ENCODE measurements around the gene PARD6A.

DNA sequence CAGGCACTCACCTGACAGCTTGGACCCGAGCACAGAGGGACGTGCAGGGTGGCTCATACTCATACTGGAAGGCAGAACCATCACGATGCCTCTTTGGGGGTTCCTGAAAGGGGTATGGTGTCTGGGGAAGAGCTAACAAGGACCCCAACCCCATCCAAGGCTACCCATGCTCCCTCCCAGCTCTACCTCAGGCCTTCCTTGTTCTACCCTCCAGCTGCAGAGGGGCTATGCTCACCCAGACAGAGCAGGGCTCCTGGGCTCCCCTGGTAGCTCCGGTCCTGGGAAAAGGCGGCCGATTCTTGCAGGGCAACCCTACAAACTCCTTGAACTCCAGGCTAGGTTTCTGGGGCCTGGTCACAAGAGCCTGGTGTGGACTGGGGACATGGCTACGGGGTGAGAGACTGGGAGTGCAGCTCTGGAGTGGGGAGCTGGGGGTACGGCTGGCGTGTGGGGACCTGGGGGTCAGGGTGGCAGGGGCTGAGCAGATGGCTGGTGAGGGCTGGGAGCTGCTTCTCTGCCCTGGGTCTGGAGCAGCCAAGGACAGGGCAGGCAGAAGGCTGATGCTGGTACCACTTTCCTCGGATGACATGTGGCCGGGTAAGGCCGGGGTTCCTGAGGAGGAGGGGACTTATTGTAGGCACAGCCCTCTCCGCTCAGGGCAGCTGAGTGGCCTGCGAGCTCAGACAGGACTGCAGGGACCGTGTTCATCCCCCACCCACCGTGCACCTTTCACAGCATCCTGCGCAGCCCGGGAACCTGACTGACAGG is 2.8 kb upstream of the PARD6A start:
- TF ChIP-seq EZH2 (IDR thresholded peaks at IDR 0.05; ENCODE audit: low read depth), result no peak
- TF ChIP-seq, protein P1, sequence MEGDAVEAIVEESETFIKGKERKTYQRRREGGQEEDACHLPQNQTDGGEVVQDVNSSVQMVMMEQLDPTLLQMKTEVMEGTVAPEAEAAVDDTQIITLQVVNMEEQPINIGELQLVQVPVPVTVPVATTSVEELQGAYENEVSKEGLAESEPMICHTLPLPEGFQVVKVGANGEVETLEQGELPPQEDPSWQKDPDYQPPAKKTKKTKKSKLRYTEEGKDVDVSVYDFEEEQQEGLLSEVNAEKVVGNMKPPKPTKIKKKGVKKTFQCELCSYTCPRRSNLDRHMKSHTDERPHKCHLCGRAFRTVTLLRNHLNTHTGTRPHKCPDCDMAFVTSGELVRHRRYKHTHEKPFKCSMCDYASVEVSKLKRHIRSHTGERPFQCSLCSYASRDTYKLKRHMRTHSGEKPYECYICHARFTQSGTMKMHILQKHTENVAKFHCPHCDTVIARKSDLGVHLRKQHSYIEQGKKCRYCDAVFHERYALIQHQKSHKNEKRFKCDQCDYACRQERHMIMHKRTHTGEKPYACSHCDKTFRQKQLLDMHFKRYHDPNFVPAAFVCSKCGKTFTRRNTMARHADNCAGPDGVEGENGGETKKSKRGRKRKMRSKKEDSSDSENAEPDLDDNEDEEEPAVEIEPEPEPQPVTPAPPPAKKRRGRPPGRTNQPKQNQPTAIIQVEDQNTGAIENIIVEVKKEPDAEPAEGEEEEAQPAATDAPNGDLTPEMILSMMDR (conservative IDR thresholded peaks at IDR 0.05), result no peak
